PC-9 (cell line): ENCODE results near the gene RASD2.

Experiments used
- CTCF ChIP-seq: fragments of 200-600 bp; sonication (generic); conservative IDR thresholded peaks from 2 replicates; pipeline ENCODE4 v1.6.1; 2017; ENCODE audit warnings: mixed run types, antibody characterized with exemption, mild to moderate bottlenecking, moderate library complexity
- EZH2 ChIP-seq: fragments of 200-600 bp; sonication (generic); IDR thresholded peaks from 2 replicates; pipeline ENCODE4 v1.8.0; 2017; ENCODE audit warnings: antibody characterized with exemption, low read depth

- TF ChIP-seq CTCF (no peak), EZH2 (no peak)
These were observed 11.7 kb downstream of the RASD2 start for GRCh38 chr22:35552196-35552842.
